Measurements from ENCODE around the gene PRKAG2.
A peak's percentile ranks its signal among the peaks of the same experiment; 100 is the strongest.
"Not testable (repeated sequence)": the region's sequence is repeated elsewhere in the genome, so short reads cannot be mapped to it uniquely, and the experiment has no call there.

The PRKAG2 gene

GRCh38 chr7:151540146-151540545, 336.8 kb downstream of the PRKAG2 start:
- DNase-seq (ENCODE audit: low read depth): no peak
- no peak overlapping the region for H3K4me3 ChIP-seq (ENCODE audit: low read depth, low read length)

GRCh38 chr7:151539088-151539671, 337.7 kb downstream of the PRKAG2 start:
- DNase-seq (ENCODE audit: low read depth): peak; percentile 57

More at GRCh38 chr7:151540146-151540545, 336.8 kb downstream of the PRKAG2 start:
- TF ChIP-seq CTCF (IDR thresholded peaks at IDR 0.05; ENCODE audit: insufficient read depth, low read depth, low read length, missing control alignments): no peak

GRCh38 chr7:151537818-151538561, 338.9 kb downstream of the PRKAG2 start:
- DNase-seq (ENCODE audit: low read depth): no peak
- no peak overlapping the region for H3K4me3 ChIP-seq (ENCODE audit: low read depth, low read length)
- no peak for TF ChIP-seq CTCF (IDR thresholded peaks at IDR 0.05; ENCODE audit: insufficient read depth, low read depth, low read length, missing control alignments)

More at GRCh38 chr7:151539088-151539671, 337.7 kb downstream of the PRKAG2 start:
- H3K4me3 ChIP-seq (ENCODE audit: low read depth, low read length): no peak overlapping the region
- TF ChIP-seq CTCF (IDR thresholded peaks at IDR 0.05; ENCODE audit: insufficient read depth, low read depth, low read length, missing control alignments): no peak

GRCh38 chr7:151536178-151536577, 340.7 kb downstream of the PRKAG2 start:
- H3K4me3 ChIP-seq (ENCODE audit: low read depth, low read length): not testable (repeated sequence)

GRCh38 chr7:151529842-151530241, 347.1 kb downstream of the PRKAG2 start:
- DNase-seq (ENCODE audit: low read depth): no peak
- no peak overlapping the region for H3K4me3 ChIP-seq (ENCODE audit: low read depth, low read length)
- no peak for TF ChIP-seq CTCF (IDR thresholded peaks at IDR 0.05; ENCODE audit: insufficient read depth, low read depth, low read length, missing control alignments)

More at GRCh38 chr7:151536178-151536577, 340.7 kb downstream of the PRKAG2 start:
- not testable (repeated sequence) for DNase-seq (ENCODE audit: low read depth)

- H3K4me3 ChIP-seq (ENCODE audit: low read depth, low read length): no peak overlapping the region
- no peak for TF ChIP-seq CTCF (IDR thresholded peaks at IDR 0.05; ENCODE audit: insufficient read depth, low read depth, low read length, missing control alignments)
- no peak for DNase-seq (ENCODE audit: low read depth)
Observed at GRCh38 chr7:151524845-151525244, 352.1 kb downstream of the PRKAG2 start.

- TF ChIP-seq CTCF (IDR thresholded peaks at IDR 0.05; ENCODE audit: insufficient read depth, low read depth, low read length, missing control alignments): no peak
- no peak for DNase-seq (ENCODE audit: low read depth)
Observed at GRCh38 chr7:151524331-151524730, 352.6 kb downstream of the PRKAG2 start.

More at GRCh38 chr7:151524331-151524730, 352.6 kb downstream of the PRKAG2 start:
- H3K4me3 ChIP-seq (ENCODE audit: low read depth, low read length): no peak overlapping the region
